GM18502 (cell line): Measurements from ENCODE around the gene METTL16.

ENCODE experiments used
- ATAC-seq: cut with Tn5 transposase; IDR thresholded peaks from one replicate; pipeline ENCODE4 v1.9.1; 2021; ENCODE audit warnings: mild to moderate bottlenecking; ENCODE audit not compliant: unreplicated experiment, poor library complexity

The METTL16 gene

DNA sequence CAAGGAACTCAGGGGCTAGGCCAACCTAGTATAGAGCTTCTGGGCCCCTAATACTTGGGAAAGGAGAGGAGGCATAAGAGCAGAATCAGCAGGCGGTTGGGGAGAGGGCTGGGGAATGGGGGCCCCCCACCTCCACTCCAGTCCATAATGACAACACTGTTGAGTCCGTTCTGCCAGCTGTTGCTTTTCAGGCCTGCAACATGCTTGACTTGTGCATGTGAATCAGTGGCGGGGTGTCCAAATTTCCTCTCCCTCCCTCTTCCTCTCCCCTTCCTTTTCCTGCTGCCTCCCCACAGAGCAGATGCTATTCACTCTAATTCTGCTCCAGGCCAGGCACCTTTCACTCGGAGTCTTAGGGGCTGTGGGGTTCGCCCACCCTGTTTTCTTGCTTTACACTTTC lies 142.6 kb downstream of the METTL16 start:
- ATAC-seq, result no peak

DNA sequence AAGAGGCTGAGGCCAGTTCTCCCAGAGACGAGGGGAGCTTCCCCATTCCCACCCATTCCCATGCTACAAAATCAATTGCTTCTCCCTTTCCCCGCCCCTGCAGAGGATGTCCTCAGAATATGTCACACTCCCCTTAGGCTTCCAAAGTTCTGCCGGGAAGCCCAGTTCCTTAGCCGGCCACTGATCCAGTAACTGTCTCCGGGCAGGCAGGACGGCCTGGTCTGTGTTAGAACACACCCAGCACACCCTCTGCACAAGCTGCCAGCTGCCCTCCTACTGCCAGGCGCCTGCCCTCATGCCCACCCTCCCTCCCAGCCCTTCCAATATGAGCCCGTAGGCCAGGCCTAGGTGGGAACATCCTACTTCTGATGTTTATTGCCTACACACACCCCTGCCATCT lies 143.3 kb downstream of the METTL16 start:
- ATAC-seq, result no peak

DNA sequence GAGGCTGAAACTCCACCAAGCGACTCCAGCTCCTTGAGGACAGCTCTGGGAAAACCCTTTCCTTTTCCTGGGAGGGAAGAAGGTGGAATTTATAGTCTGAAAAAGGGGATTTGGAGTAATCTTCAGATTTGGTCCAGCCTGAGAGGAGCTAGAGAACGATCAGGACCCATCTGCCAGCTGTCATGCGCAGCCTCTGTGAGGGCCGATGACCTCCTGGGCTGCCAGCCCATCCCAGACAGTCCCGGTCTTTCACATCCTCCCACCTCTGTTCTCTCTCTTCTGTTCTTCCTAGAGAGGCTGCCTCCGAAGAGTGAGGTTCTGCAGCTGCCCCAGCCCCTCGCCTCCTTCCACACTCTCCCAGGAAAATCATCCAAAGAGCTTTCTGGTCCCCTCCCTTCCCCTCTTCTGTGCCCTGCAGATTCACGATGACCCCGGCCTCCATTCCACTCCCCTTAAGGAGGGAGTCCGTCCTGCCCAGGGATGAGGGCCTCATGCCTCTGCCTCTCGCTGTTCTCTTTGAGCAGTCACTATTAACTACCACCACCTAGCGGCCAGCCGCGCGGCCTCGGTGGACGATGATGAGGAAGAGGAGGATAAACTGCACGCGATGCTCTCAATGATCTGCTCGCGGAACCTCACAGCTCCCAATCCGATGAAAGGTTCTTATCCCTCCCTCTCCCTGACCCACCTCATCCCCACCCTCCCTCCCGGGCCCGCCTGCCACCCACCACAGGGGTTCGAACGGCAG lies 144.8 kb downstream of the METTL16 start:
- ATAC-seq, result no peak
